GM18858 (cell line): ENCODE measurements around the gene PLEKHG7.
"Not testable (repeated sequence)": the region's sequence is repeated elsewhere in the genome, so short reads cannot be mapped to it uniquely, and the experiment has no call there.

Experiments used
- ATAC-seq: cut with Tn5 transposase; IDR thresholded peaks from one replicate; pipeline ENCODE4 v1.9.1; 2021; ENCODE audit not compliant: unreplicated experiment

PLEKHG7 gene

GRCh38 chr12:92745856-92746550 is 43.2 kb downstream of the PLEKHG7 start:
- no peak for ATAC-seq

GRCh38 chr12:92747151-92747550 is 44.4 kb downstream of the PLEKHG7 start:
- no peak for ATAC-seq

- not testable (repeated sequence) for ATAC-seq
These were observed 46.9 kb downstream of the PLEKHG7 start for GRCh38 chr12:92749691-92750090.

GRCh38 chr12:92753976-92754885 is 51.4 kb downstream of the PLEKHG7 start:
- ATAC-seq = no peak

GRCh38 chr12:92756898-92757596 is 54.3 kb downstream of the PLEKHG7 start:
- ATAC-seq = no peak

GRCh38 chr12:92757597-92758121 is 54.9 kb downstream of the PLEKHG7 start:
- ATAC-seq = no peak

GRCh38 chr12:92759634-92760268 is 57.0 kb downstream of the PLEKHG7 start:
- ATAC-seq = no peak

GRCh38 chr12:92762773-92763172 is 60.0 kb downstream of the PLEKHG7 start:
- no peak for ATAC-seq

GRCh38 chr12:92764831-92765230 is 62.0 kb downstream of the PLEKHG7 start:
- ATAC-seq = no peak

- ATAC-seq = no peak
These were observed 63.1 kb downstream of the PLEKHG7 start for GRCh38 chr12:92765871-92766270.

- peak; percentile 77 for ATAC-seq
These were observed 66.5 kb downstream of the PLEKHG7 start for GRCh38 chr12:92769124-92769901.

GRCh38 chr12:92771001-92771400 is 68.2 kb downstream of the PLEKHG7 start:
- no peak for ATAC-seq

GRCh38 chr12:92775416-92775815 is 72.6 kb downstream of the PLEKHG7 start:
- ATAC-seq = no peak

- ATAC-seq = no peak
These were observed 75.7 kb downstream of the PLEKHG7 start for GRCh38 chr12:92778525-92778924.

- no peak for ATAC-seq
These were observed 77.1 kb downstream of the PLEKHG7 start for GRCh38 chr12:92779902-92780301.

GRCh38 chr12:92784356-92784755 is 81.6 kb downstream of the PLEKHG7 start:
- ATAC-seq = no peak

GRCh38 chr12:92784797-92785562 is 82.2 kb downstream of the PLEKHG7 start:
- ATAC-seq = peak; percentile 97

GRCh38 chr12:92785563-92785950 is 82.8 kb downstream of the PLEKHG7 start:
- no peak for ATAC-seq

- ATAC-seq = no peak
These were observed 83.3 kb downstream of the PLEKHG7 start for GRCh38 chr12:92786045-92786444.
